Vagina (tissue), 2 donors: ENCODE results near the gene AMOT. TPM values are rescaled to one million over a fixed set of nuclear protein-coding genes. Genes with fewer than 3 reads are reported as not detected.

ENCODE experiments used
- DNase-seq, 2 donors: peaks; one replicate each; pipeline ENCODE4 v3.0.0-alpha.2; 2017; ENCODE audit errors: extremely low spot score in 2 of 2
- H3K27ac ChIP-seq: fragments of 200-600 bp; sonication (generic); one replicate; pipeline ENCODE4 v1.5.1; 2019
- H3K27me3 ChIP-seq: fragments of 200-600 bp; sonication (generic); one replicate; pipeline ENCODE4 v1.5.1; 2019
- H3K36me3 ChIP-seq, 2 donors: fragments of 200-600 bp; sonication (generic); one replicate each; pipeline ENCODE4 v1.5.1; 2017 to 2019
- H3K4me1 ChIP-seq: fragments of 200-600 bp; sonication (generic); one replicate; pipeline ENCODE4 v1.5.1; 2019
- H3K4me3 ChIP-seq, 2 donors: fragments of 200-600 bp; sonication (generic); 1 replicate in 1 of 2; 2 replicates in 1 of 2; pipeline ENCODE4 v1.5.1; 2016 to 2019
- H3K9me3 ChIP-seq: fragments of 200-600 bp; sonication (generic); one replicate; pipeline ENCODE4 v1.5.1; 2019
- POLR2A ChIP-seq, 2 donors: fragments of 450-650 bp; IDR thresholded peaks; one replicate each; pipeline ENCODE4 v1.6.1; 2017; ENCODE audit warnings: antibody characterized with exemption in 2 of 2, mild to moderate bottlenecking in 2 of 2, moderate library complexity in 2 of 2
- POLR2AphosphoS5 ChIP-seq, 2 donors: sonication (generic); formaldehyde crosslinking; IDR thresholded peaks; one replicate each; pipeline ENCODE4 v1.9.0; 2017; ENCODE audit warnings: antibody characterized with exemption in 2 of 2, mild to moderate bottlenecking in 2 of 2, low read depth in 1 of 2; ENCODE audit not compliant: insufficient read depth in 1 of 2
- intact Hi-C: fragments of 100-400 bp; cut with DNase I; formaldehyde crosslinking; loops from one replicate; pipeline ENCODE4 v1.15.1; 2023
- total RNA-seq: library from RNA; depleted of rRNA; stranded (reverse); fragments of >200 nt; gene quantifications from one replicate; pipeline ENCODE4 v1.2.3, GENCODE V29; 2016
- TF ChIP-seq, protein P1 (sequence below), 3 experiments: fragments of 450-650 bp in 2 of 3; fragments of 200-600 bp in 1 of 3; sonication (generic) in 1 of 3; IDR thresholded peaks; one replicate each; pipeline ENCODE4 v1.5.1; 2017 to 2019; ENCODE audit warnings: antibody characterized with exemption in 3 of 3, mild to moderate bottlenecking in 2 of 3, moderate library complexity in 2 of 3

AMOT gene
- total RNA-seq, 1 donor from 2014 or later: 9.8 TPM

DNA sequence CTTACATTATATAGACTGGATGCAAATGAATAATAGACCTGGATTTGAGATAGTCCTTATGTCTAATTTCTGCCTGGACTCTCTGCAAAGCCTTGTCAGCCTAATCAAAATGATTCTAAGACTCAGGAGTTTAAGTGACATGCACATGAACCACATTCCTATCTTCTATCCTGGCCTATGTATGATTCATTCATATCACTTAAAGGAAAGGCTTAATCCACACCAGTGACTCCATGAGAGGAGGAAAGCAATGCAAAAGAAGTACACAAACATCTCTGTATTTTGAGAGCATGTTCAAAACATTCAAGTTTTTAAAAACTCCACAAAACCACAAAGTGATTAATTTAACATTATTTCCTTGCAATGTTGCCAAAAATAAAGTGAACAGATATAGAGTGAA, 14.6 kb downstream of the AMOT start:
- intact Hi-C loops: no loop called here
- no peaks in the 10 kb centered on the region for H3K9me3 ChIP-seq
- TF ChIP-seq POLR2AphosphoS5 (IDR thresholded peaks at IDR 0.05; ENCODE audit: insufficient read depth in 1 of 2, low read depth in 1 of 2) (no peak), POLR2A (IDR thresholded peaks at IDR 0.05) (no peak)
- TF ChIP-seq, protein P1, sequence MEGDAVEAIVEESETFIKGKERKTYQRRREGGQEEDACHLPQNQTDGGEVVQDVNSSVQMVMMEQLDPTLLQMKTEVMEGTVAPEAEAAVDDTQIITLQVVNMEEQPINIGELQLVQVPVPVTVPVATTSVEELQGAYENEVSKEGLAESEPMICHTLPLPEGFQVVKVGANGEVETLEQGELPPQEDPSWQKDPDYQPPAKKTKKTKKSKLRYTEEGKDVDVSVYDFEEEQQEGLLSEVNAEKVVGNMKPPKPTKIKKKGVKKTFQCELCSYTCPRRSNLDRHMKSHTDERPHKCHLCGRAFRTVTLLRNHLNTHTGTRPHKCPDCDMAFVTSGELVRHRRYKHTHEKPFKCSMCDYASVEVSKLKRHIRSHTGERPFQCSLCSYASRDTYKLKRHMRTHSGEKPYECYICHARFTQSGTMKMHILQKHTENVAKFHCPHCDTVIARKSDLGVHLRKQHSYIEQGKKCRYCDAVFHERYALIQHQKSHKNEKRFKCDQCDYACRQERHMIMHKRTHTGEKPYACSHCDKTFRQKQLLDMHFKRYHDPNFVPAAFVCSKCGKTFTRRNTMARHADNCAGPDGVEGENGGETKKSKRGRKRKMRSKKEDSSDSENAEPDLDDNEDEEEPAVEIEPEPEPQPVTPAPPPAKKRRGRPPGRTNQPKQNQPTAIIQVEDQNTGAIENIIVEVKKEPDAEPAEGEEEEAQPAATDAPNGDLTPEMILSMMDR (IDR thresholded peaks at IDR 0.05): no peak
- H3K4me1 ChIP-seq: peaks cover under 1% of the 10 kb centered on the region
- no peak for DNase-seq
- no peak overlapping the region for H3K4me3 ChIP-seq
- no peaks in the 10 kb centered on the region for H3K36me3 ChIP-seq
- H3K27me3 ChIP-seq: no peaks in the 10 kb centered on the region
- H3K27ac ChIP-seq: no peak overlapping the region

DNA sequence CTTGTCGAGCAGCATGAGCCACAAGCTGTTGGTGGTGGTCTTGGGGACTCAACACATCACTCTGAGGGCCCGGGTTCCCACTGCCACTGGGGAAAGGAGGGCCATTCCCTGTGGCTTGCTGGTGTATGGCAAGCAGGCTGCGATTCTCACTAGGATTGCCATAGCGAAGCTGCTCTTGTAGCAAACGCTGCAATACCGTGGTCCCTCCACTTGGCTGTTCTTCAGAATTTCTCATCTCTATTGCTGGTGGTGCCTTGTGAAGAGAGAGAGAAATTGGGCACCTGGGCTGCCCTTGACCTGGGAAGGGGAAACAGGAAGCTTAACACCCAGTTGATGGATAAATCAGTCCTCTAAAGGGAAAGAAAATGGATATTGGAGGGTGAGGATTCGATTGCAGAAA, 17.7 kb downstream of the AMOT start:
- intact Hi-C loops: no loop called here
- TF ChIP-seq, protein P1 (IDR thresholded peaks at IDR 0.05): no peak
- no peak for TF ChIP-seq POLR2A (IDR thresholded peaks at IDR 0.05)
- no peak for TF ChIP-seq POLR2AphosphoS5 (IDR thresholded peaks at IDR 0.05; ENCODE audit: insufficient read depth in 1 of 2, low read depth in 1 of 2)
- Histone ChIP-seq H3K9me3 (no peaks in the 10 kb centered on the region), H3K36me3 (no peaks in the 10 kb centered on the region), H3K4me3 (no peak overlapping the region), H3K4me1 (peaks cover 22% of the 10 kb centered on the region), H3K27ac (no peak overlapping the region), H3K27me3 (no peaks in the 10 kb centered on the region)
- no peak for DNase-seq

GRCh38 chrX:112820364-112821268, 20.0 kb downstream of the AMOT start:
- no peaks in the 10 kb centered on the region for H3K27me3 ChIP-seq
- no peaks in the 10 kb centered on the region for H3K9me3 ChIP-seq
- TF ChIP-seq, protein P1 (IDR thresholded peaks at IDR 0.05): no peak
- TF ChIP-seq POLR2A (IDR thresholded peaks at IDR 0.05) (no peak), POLR2AphosphoS5 (IDR thresholded peaks at IDR 0.05; ENCODE audit: insufficient read depth in 1 of 2, low read depth in 1 of 2) (no peak)
- intact Hi-C loops: no loop called here
- H3K4me1 ChIP-seq: peaks cover 22% of the 10 kb centered on the region
- H3K27ac ChIP-seq: no peak overlapping the region
- DNase-seq: no peak
- no peaks in the 10 kb centered on the region for H3K36me3 ChIP-seq
- no peak overlapping the region for H3K4me3 ChIP-seq

DNA sequence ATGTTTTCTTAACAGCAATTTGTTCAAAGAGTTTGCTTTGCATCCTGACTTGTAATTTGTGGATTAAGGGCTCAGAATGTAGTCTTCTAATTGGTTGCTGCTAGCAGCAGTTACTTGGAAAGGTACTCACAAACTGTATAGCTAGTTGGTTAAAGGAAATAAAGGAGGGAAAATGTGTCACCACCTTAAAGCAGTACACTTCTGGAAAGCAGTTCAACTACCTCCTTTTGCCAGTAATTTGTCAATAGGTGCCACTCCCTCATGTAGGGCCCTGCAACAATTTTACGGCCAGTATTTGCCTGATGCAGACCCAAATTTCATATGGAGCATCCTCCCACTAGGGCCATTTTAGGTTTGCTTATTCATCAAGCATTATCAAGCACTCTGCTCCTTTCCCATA, 20.8 kb downstream of the AMOT start:
- Histone ChIP-seq H3K4me1 (peaks cover 22% of the 10 kb centered on the region), H3K27me3 (no peaks in the 10 kb centered on the region), H3K36me3 (peaks cover 0 to 6% of the 10 kb centered on the region in 2 donors), H3K9me3 (no peaks in the 10 kb centered on the region), H3K4me3 (no peak overlapping the region), H3K27ac (no peak overlapping the region)
- intact Hi-C loops: no loop called here
- TF ChIP-seq POLR2A (IDR thresholded peaks at IDR 0.05) (no peak), POLR2AphosphoS5 (IDR thresholded peaks at IDR 0.05; ENCODE audit: insufficient read depth in 1 of 2, low read depth in 1 of 2) (no peak)
- TF ChIP-seq, protein P1 (IDR thresholded peaks at IDR 0.05): no peak
- DNase-seq: no peak
